Measurements from ENCODE around the gene CNGA1.

DNA sequence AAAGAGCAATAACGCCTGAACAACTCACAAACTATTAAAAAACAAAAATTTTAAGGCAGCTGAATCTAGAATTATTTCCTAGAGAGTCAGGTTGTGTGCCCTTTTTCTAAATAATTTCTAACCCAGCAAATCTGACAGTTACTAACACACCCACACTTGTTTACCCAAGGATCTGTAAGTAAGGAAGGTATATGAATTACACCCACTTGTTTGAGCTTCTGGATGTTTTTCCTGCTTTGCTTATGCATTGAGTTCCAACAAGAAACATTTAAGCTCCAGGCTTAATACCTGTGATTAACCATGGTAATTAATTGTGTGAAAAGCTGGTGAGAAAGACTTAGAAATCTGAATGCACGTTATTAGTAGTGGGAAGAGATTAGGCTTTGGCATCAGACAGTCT is 1.6 kb upstream of the CNGA1 start:
- TF ChIP-seq, protein P1, sequence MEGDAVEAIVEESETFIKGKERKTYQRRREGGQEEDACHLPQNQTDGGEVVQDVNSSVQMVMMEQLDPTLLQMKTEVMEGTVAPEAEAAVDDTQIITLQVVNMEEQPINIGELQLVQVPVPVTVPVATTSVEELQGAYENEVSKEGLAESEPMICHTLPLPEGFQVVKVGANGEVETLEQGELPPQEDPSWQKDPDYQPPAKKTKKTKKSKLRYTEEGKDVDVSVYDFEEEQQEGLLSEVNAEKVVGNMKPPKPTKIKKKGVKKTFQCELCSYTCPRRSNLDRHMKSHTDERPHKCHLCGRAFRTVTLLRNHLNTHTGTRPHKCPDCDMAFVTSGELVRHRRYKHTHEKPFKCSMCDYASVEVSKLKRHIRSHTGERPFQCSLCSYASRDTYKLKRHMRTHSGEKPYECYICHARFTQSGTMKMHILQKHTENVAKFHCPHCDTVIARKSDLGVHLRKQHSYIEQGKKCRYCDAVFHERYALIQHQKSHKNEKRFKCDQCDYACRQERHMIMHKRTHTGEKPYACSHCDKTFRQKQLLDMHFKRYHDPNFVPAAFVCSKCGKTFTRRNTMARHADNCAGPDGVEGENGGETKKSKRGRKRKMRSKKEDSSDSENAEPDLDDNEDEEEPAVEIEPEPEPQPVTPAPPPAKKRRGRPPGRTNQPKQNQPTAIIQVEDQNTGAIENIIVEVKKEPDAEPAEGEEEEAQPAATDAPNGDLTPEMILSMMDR (IDR thresholded peaks at IDR 0.05), result no peak
- no peak for TF ChIP-seq POLR2A (IDR thresholded peaks at IDR 0.05)

All from esophagus squamous epithelium (tissue), 4 donors.